Body of pancreas (tissue), 4 donors: ENCODE measurements around the gene SLC22A23. TPM values are rescaled to one million over a fixed set of nuclear protein-coding genes. Genes with fewer than 3 reads are reported as not detected.

Experiments used
- ATAC-seq: fragments of 150-250 bp; one replicate; pipeline ENCODE4 v1.9.1; 2016
- DNase-seq, 4 donors: peaks; one replicate each; pipeline ENCODE4 v3.0.0-alpha.2; 2019
- H3K27ac ChIP-seq, 4 donors: fragments of 200-600 bp; sonication (generic); 1 replicate in 3 of 4; 2 replicates in 1 of 4; pipeline versions ENCODE4 v1.5.1 to v1.6.1; 2016 to 2019; ENCODE audit warnings: mild to moderate bottlenecking in 1 of 4, mixed read lengths in 1 of 4, moderate library complexity in 1 of 4
- H3K27me3 ChIP-seq, 2 donors: fragments of 200-600 bp; sonication (generic); one replicate each; pipeline ENCODE4 v1.6.0; 2016; ENCODE audit warnings: mild to moderate bottlenecking in 1 of 2
- H3K36me3 ChIP-seq, 2 donors: fragments of 200-600 bp; sonication (generic); replicated peaks in 1 of 2; 2 replicates each; pipeline ENCODE4 v1.5.1; 2016; ENCODE audit warnings: low read depth in 2 of 2; ENCODE audit not compliant: insufficient read depth in 1 of 2
- H3K4me1 ChIP-seq: fragments of 200-600 bp; sonication (generic); one replicate; pipeline ENCODE4 v1.6.0; 2016
- H3K4me3 ChIP-seq, 2 donors: fragments of 200-600 bp; sonication (generic); 1 replicate in 1 of 2; 2 replicates in 1 of 2; pipeline ENCODE4 v1.5.1; 2016 to 2019
- H3K9me3 ChIP-seq, 3 donors: fragments of 200-600 bp; sonication (generic); 1 replicate in 2 of 3; 2 replicates in 1 of 3; pipeline ENCODE4 v1.5.1; 2016
- POLR2A ChIP-seq, 3 donors: fragments of 450-650 bp; IDR thresholded peaks; one replicate each; pipeline ENCODE4 v1.6.1; 2016; ENCODE audit warnings: antibody characterized with exemption in 3 of 3, mild to moderate bottlenecking in 2 of 3
- WGBS, 2 donors: methylation state at CpG; one replicate each; pipeline ENCODE4 v1.1.5; 2017; 5-methylcytosine and 5-hydroxymethylcytosine counted together
- intact Hi-C: fragments of 100-400 bp; cut with DNase I; formaldehyde crosslinking; loops from one replicate; pipeline ENCODE4 v1.15.1; 2023
- total RNA-seq, 2 donors: library from RNA; depleted of rRNA; stranded (reverse); fragments of >200 nt; gene quantifications; one replicate each; pipeline ENCODE4 v1.1.0, GENCODE V29; 2016
- TF ChIP-seq, protein P1 (sequence below), 7 experiments: fragments of 450-650 bp in 4 of 7; fragments of 200-600 bp in 3 of 7; sonication (generic) in 3 of 7; IDR thresholded peaks; one replicate each; pipeline ENCODE4 v1.5.1; 2016 to 2019; ENCODE audit warnings: antibody characterized with exemption in 7 of 7

Gene SLC22A23
- total RNA-seq, 2 donors from 2014 or later = 20.4 to 32.2 TPM

- intact Hi-C loops = no loop called here
- Histone ChIP-seq H3K4me1 (peaks cover 46% of the 10 kb centered on the region), H3K27me3 (peaks cover 0 to 12% of the 10 kb centered on the region in 2 donors), H3K9me3 (no peaks in the 10 kb centered on the region), H3K36me3 (no peaks in the 10 kb centered on the region), H3K27ac (peak overlapping the region; percentile 82 to 88 (median 86)), H3K4me3 (peak overlapping the region; percentile 52)
- TF ChIP-seq, protein P1, sequence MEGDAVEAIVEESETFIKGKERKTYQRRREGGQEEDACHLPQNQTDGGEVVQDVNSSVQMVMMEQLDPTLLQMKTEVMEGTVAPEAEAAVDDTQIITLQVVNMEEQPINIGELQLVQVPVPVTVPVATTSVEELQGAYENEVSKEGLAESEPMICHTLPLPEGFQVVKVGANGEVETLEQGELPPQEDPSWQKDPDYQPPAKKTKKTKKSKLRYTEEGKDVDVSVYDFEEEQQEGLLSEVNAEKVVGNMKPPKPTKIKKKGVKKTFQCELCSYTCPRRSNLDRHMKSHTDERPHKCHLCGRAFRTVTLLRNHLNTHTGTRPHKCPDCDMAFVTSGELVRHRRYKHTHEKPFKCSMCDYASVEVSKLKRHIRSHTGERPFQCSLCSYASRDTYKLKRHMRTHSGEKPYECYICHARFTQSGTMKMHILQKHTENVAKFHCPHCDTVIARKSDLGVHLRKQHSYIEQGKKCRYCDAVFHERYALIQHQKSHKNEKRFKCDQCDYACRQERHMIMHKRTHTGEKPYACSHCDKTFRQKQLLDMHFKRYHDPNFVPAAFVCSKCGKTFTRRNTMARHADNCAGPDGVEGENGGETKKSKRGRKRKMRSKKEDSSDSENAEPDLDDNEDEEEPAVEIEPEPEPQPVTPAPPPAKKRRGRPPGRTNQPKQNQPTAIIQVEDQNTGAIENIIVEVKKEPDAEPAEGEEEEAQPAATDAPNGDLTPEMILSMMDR (IDR thresholded peaks at IDR 0.05) = no peak
- TF ChIP-seq POLR2A (IDR thresholded peaks at IDR 0.05) = no peak
- DNase-seq (no peak), ATAC-seq (no peak)
- WGBS, 2 donors = 12 to 16% methylated on average over 17 to 23 of the region's 23 CpGs
Observed at GRCh38 chr6:3232017-3232945, 224.6 kb downstream of the SLC22A23 start.

DNA sequence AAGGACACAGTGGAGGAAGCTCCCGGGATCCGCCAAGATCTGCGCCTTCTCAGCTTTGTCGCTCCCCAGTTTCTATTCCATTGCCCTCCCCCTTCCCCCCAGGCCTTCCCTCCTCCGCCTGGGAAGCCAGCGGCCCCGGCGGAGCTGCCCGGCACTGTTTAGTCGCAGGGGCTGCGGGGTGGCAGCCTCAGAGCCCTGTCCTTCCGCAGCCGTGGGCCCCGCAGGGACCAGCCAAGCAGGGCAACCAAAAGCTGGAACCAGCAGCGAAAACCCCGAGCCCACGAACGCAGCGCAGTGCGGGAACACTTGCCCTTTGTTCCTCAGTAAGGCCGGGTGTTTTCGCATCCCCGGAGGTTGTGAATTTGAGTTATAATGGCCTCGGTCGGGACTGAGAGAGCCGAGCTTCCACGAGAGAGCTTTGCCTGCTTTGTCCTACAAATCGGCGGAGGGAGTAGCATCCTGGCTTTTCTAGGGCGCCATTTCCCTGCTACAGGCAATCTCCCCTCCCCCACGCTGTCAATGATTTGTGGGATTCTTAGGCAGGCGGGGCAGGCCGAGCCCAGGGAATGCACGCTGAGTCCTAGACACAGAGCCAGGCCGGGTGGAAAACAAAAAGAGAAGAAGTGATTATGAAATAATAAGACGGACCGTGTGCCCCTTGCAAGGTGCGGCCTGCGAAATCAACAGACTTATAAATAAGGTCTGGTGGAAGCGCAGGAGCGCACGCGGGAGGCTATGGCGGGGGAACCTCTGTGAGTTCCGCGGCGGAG, 225.4 kb downstream of the SLC22A23 start:
- no peaks in the 10 kb centered on the region for H3K9me3 ChIP-seq

DNA sequence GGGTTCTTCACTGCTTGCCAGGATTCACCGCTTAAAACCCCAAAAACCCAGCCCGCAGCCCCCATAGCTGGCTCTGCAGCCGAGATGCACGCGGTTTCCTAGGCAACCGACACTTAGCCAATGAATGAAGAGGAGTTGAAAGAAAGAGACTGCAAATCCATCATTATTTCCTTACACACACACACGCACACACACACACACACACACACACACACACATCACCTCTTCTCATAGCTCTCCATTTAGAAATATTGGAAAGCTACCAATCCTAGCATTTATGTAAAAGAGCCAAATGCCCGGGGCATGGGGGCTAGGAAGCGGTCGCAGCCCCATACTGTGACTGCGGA, 226.0 kb downstream of the SLC22A23 start:
- H3K4me1 ChIP-seq = peaks cover 55% of the 10 kb centered on the region
- intact Hi-C loops = no loop called here

More for the DNA sequence above, 225.4 kb downstream of the SLC22A23 start:
- 0 to 1% methylated on average over 16 to 47 of the region's 47 CpGs for WGBS, 2 donors
- Histone ChIP-seq H3K4me3 (peak overlapping the region; percentile 52), H3K36me3 (no peaks in the 10 kb centered on the region), H3K27ac (peak overlapping the region; percentile 82 to 88 (median 86)), H3K4me1 (peaks cover 54% of the 10 kb centered on the region), H3K27me3 (peaks cover 0 to 12% of the 10 kb centered on the region in 2 donors)
- peak; percentile 91 for ATAC-seq
- intact Hi-C loops = no loop called here
- peak; percentile 93 to 94 (median 94) for DNase-seq
- TF ChIP-seq POLR2A (IDR thresholded peaks at IDR 0.05) = peak; percentile 60 to 83 (median 80)
- TF ChIP-seq, protein P1 (IDR thresholded peaks at IDR 0.05) = no peak

DNA sequence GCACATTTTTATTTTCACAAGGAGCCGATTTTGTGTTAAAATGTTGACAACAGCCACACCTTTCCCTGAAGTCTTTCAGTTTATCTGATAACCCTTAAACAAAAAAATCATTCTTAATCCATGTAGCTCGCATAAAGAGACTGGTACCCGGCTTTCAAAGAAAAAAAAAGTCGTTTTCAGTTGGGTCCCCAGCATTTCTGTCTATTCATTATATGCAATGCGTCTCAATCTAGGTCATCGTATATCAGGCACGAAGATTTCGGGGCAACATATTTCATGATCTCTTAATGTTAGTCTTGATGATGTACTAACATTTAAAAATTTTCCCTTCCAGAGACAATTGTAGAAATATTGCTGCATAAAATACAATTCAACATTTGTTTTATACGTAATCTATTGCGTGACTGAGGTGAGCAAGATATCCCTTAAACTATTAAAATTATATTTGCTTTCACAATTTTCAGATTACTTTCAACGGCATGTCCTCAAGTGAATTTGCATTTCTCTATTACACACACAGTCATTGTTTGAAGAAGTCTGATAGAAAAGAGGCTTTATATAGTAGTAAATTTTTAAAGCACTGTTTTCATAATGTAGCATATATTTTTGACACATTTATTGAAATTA, 226.5 kb downstream of the SLC22A23 start:
- Histone ChIP-seq H3K27me3 (peaks cover 0 to 12% of the 10 kb centered on the region in 2 donors), H3K9me3 (no peaks in the 10 kb centered on the region), H3K4me3 (no peak overlapping the region), H3K4me1 (peaks cover 55% of the 10 kb centered on the region), H3K36me3 (no peaks in the 10 kb centered on the region), H3K27ac (no peak overlapping the region)
- DNase-seq (no peak), ATAC-seq (no peak)
- intact Hi-C loops = no loop called here
- no peak for TF ChIP-seq POLR2A (IDR thresholded peaks at IDR 0.05)
- TF ChIP-seq, protein P1 (IDR thresholded peaks at IDR 0.05) = no peak
- WGBS, 2 donors = 27 to 41% methylated on average over 11 of the region's 11 CpGs

More for the DNA sequence above, 226.0 kb downstream of the SLC22A23 start:
- Histone ChIP-seq H3K27me3 (peaks cover 0 to 12% of the 10 kb centered on the region in 2 donors), H3K4me3 (peak overlapping the region; percentile 52), H3K36me3 (no peaks in the 10 kb centered on the region), H3K27ac (peak overlapping the region; percentile 82 to 88 (median 86)), H3K9me3 (no peaks in the 10 kb centered on the region)
- TF ChIP-seq, protein P1 (IDR thresholded peaks at IDR 0.05) = no peak
- TF ChIP-seq POLR2A (IDR thresholded peaks at IDR 0.05) = no peak
- DNase-seq = no peak
- ATAC-seq = peak; percentile 3
- 7 to 11% methylated on average over 10 to 11 of the region's 11 CpGs for WGBS, 2 donors
